Activated CD8-positive, alpha-beta T cell treated with anti-CD3 and anti-CD28 coated beads for 36 hours (primary cell): ENCODE results near the gene MALSU1. TPM values are rescaled to one million over a fixed set of nuclear protein-coding genes. Genes with fewer than 3 reads are reported as not detected.
A peak's percentile ranks its signal among the peaks of the same experiment; 100 is the strongest.

Source experiments
- ATAC-seq: fragments of 200-7000 bp; cut with Tn5 transposase; one replicate; pipeline ENCODE4 v1.10.0; 2021; ENCODE audit warnings: mild to moderate bottlenecking, moderate library complexity
- CTCF ChIA-PET: fragments of 350-600 bp; sonication (Branson Sonifier 250); formaldehyde crosslinking; loops from one replicate; lab custom pipeline; 2021; ENCODE audit warnings: antibody characterized with exemption; lab: Charles Lee
- POLR2A ChIA-PET: fragments of 350-600 bp; sonication (Branson Sonifier 250); formaldehyde crosslinking; loops from one replicate; lab custom pipeline; 2021; ENCODE audit warnings: antibody characterized with exemption; lab: Charles Lee
- DNase-seq: peaks from one replicate; pipeline ENCODE4 v3.0.0-alpha.2; 2020
- H3K27ac Mint-ChIP-seq: one replicate; pipeline ENCODE4 v1.8.0; 2021; ENCODE audit warnings: mild to moderate bottlenecking, mixed read lengths
- H3K27me3 Mint-ChIP-seq: one replicate; pipeline ENCODE4 v1.8.0; 2021; ENCODE audit warnings: mixed read lengths
- H3K36me3 Mint-ChIP-seq: one replicate; pipeline ENCODE4 v1.8.0; 2021; ENCODE audit warnings: low read depth, mixed read lengths
- H3K4me1 Mint-ChIP-seq: one replicate; pipeline ENCODE4 v1.8.0; 2021; ENCODE audit warnings: low read depth, mixed read lengths
- H3K4me3 Mint-ChIP-seq: one replicate; pipeline ENCODE4 v1.8.0; 2021; ENCODE audit warnings: mild to moderate bottlenecking, moderate library complexity, mixed read lengths
- H3K9me3 Mint-ChIP-seq: one replicate; pipeline ENCODE4 v1.8.0; 2021; ENCODE audit warnings: mixed read lengths
- intact Hi-C: fragments of 100-400 bp; cut with micrococcal nuclease; formaldehyde crosslinking; loops from one replicate; pipeline ENCODE4 v1.10.0; 2022
- total RNA-seq, 2 experiments: library from RNA; stranded (reverse); gene quantifications; one replicate each; pipeline ENCODE4 v1.2.3, GENCODE V29; 2021
- TF ChIP-seq, protein P1 (sequence below): fragments of 200-600 bp; IDR thresholded peaks from one replicate; pipeline ENCODE4 v1.8.0; 2022; ENCODE audit warnings: antibody characterized with exemption, mild to moderate bottlenecking

The MALSU1 gene
- total RNA-seq, 2 experiments from 2014 or later, result 99.1 to 101 TPM

DNA sequence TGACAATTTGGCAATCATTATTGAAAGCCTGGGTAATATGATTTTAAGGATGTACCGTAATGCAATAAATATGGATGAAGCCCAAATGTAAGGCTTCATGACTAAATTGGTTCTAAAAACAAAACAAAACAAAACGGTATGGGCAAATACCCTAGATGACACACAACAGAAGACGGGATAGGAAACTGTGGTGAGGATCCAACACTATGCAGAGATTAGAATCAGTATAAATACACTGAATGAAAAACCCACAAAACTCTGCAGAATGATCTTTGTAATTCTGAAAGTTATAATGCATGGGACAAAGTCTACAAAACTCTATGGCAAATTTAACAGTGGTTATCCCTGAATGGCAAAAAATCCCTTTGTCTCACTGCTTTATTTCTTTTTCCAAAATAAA, 57.6 kb downstream of the MALSU1 start:
- DNase-seq (peak; percentile 19), ATAC-seq (peak; percentile 84)
- TF ChIP-seq, protein P1, sequence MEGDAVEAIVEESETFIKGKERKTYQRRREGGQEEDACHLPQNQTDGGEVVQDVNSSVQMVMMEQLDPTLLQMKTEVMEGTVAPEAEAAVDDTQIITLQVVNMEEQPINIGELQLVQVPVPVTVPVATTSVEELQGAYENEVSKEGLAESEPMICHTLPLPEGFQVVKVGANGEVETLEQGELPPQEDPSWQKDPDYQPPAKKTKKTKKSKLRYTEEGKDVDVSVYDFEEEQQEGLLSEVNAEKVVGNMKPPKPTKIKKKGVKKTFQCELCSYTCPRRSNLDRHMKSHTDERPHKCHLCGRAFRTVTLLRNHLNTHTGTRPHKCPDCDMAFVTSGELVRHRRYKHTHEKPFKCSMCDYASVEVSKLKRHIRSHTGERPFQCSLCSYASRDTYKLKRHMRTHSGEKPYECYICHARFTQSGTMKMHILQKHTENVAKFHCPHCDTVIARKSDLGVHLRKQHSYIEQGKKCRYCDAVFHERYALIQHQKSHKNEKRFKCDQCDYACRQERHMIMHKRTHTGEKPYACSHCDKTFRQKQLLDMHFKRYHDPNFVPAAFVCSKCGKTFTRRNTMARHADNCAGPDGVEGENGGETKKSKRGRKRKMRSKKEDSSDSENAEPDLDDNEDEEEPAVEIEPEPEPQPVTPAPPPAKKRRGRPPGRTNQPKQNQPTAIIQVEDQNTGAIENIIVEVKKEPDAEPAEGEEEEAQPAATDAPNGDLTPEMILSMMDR, result no peak
- peaks cover 2% of the 10 kb centered on the region for H3K36me3 Mint-ChIP-seq
- intact Hi-C loops, result loop anchor here (2.0 to 10.0 kb wide), 4 partner anchors 16 to 178 kb away; partner anchors contain the start of gene TRA2A
- peaks cover 20% of the 10 kb centered on the region for H3K4me1 Mint-ChIP-seq
- ChIA-PET CTCF (interaction anchor here (1.1 kb wide), 1 partner anchor 190 kb away, joined by 6 read pairs; no protein-coding TSS in a partner anchor), POLR2A (no interaction called here)
- no peak overlapping the region for H3K27ac Mint-ChIP-seq
- peaks cover 12% of the 10 kb centered on the region for H3K27me3 Mint-ChIP-seq
- H3K4me3 Mint-ChIP-seq, result no peak overlapping the region
- H3K9me3 Mint-ChIP-seq, result peaks cover 3% of the 10 kb centered on the region

DNA sequence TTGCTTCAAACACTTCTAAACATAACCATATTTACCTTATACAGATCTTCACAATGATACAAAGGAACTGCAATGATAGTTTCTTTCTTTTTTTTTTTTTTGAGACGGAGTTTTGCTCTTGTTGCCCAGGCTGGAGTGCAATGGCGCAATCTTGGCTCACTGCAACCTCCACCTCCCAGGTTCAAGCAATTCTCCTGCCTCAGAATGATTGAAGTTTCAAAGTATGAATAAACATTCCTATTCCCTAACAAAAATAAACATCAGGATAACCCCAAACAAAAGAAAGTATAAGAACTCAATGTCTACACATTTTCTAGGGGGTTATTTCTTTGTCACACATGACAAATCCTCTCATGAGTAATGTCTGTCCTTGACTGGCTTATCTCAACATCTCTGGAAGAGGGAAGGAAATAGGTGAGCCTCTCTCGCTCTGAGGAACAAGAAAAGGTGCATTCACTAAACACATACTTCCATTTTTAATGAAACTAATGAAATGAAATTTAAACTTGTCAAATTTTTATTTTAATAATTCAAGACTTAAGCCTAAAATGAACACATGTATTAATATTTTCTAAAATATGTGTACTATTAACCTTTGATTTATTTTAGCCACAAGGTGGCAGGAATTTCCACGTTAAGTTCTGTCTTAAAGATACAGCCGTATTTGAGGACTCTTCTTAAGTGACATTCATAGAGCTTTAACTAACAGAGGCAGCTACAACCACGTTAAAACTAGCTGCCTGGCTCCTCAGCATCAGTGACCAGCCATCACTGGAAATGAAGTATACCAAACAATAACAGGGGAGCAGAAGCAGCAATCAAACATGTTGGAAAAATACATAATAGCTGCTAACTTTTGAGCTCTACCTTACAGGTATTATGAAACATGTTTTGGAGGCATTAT, 58.3 kb downstream of the MALSU1 start:
- intact Hi-C loops, result loop anchor here (2.0 to 10.0 kb wide), 4 partner anchors 15 to 177 kb away; partner anchors contain the start of gene TRA2A

DNA sequence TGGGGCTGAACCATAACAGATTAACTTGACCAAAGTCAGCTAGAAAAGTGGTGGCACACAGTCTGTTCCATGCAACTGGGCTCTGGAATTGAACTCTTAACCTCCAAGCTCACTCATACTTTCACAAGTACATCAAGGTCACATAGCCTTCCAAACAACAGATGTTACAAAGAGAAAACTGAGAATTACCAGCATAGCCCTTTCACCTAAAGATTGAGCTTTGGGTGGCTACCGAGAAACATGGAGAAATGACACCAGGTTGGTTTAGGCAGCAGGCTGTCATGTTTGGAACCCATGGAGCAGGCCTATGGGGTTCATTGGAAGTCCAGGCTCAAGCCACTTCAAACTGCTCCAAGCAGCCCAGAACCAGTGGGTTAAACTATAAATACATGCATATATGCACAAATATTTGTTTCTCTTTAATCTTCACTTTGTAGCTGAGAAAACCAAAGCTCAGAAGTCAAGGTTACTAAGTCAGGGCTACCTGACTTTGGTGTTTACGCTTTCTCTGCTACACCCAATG, 59.1 kb downstream of the MALSU1 start:
- ChIA-PET CTCF (interaction anchor here (0.6 to 2.3 kb wide), 45 partner anchors 9 to 191 kb away, joined by 3 to 55 read pairs (median 5); no protein-coding TSS in a partner anchor), POLR2A (interaction anchor here (0.9 to 1.3 kb wide), 3 partner anchors 15 to 85 kb away, joined by 3 to 5 read pairs (median 4); partner anchors contain the start of gene MALSU1)
- H3K4me3 Mint-ChIP-seq, result no peak overlapping the region
- DNase-seq (no peak), ATAC-seq (no peak)
- no peak overlapping the region for H3K27ac Mint-ChIP-seq
- H3K4me1 Mint-ChIP-seq, result peaks cover 15% of the 10 kb centered on the region
- intact Hi-C loops, result loop anchor here (10.0 kb wide), 1 partner anchor 177 kb away; the partner anchor contains the start of gene TRA2A
- peaks cover 2% of the 10 kb centered on the region for H3K36me3 Mint-ChIP-seq
- TF ChIP-seq, protein P1, result no peak
- H3K27me3 Mint-ChIP-seq, result peaks cover 12% of the 10 kb centered on the region
- H3K9me3 Mint-ChIP-seq, result peaks cover 3% of the 10 kb centered on the region

More for the DNA sequence above, 58.3 kb downstream of the MALSU1 start:
- TF ChIP-seq, protein P1, result peak; percentile 75
- ATAC-seq, result peak; percentile 52
- Mint-ChIP-seq H3K9me3 (peaks cover 3% of the 10 kb centered on the region), H3K27ac (no peak overlapping the region), H3K36me3 (peaks cover 2% of the 10 kb centered on the region), H3K4me3 (no peak overlapping the region), H3K27me3 (peaks cover 12% of the 10 kb centered on the region), H3K4me1 (peaks cover 18% of the 10 kb centered on the region)
- ChIA-PET POLR2A (interaction anchor here (0.9 to 1.3 kb wide), 3 partner anchors 16 to 84 kb away, joined by 3 to 5 read pairs (median 4); partner anchors contain the start of gene MALSU1), CTCF (interaction anchor here (0.6 to 2.3 kb wide), 45 partner anchors 8 to 192 kb away, joined by 3 to 55 read pairs (median 5); no protein-coding TSS in a partner anchor)
- DNase-seq, result no peak

Other genes starting within 250 kb of the MALSU1 start
- gene KLHL7, start 193.6 kb upstream of the MALSU1 start, total RNA-seq, result 10 to 100 TPM; 17.1 to 18.2 TPM
- gene NUP42, start 117.3 kb upstream of the MALSU1 start, total RNA-seq, result 10 to 100 TPM; 30.1 to 32.6 TPM
- gene GPNMB, start 52.6 kb upstream of the MALSU1 start, total RNA-seq, result 1 to 10 TPM; 1.2 to 1.5 TPM
- 1 to 10 TPM in 1 of 2 experiments, under 1 TPM in 1; 0.61 to 1.1 TPM for gene IGF2BP3, start 171.2 kb downstream of the MALSU1 start, total RNA-seq
- 10 to 100 TPM; 86.3 to 86.5 TPM for gene TRA2A, start 232.6 kb downstream of the MALSU1 start, total RNA-seq